ENCODE data around the gene TRIM24.
A peak's percentile ranks its signal among the peaks of the same experiment; 100 is the strongest.
"Not testable (repeated sequence)": the region's sequence is repeated elsewhere in the genome, so short reads cannot be mapped to it uniquely, and the experiment has no call there.

Gene TRIM24

DNA sequence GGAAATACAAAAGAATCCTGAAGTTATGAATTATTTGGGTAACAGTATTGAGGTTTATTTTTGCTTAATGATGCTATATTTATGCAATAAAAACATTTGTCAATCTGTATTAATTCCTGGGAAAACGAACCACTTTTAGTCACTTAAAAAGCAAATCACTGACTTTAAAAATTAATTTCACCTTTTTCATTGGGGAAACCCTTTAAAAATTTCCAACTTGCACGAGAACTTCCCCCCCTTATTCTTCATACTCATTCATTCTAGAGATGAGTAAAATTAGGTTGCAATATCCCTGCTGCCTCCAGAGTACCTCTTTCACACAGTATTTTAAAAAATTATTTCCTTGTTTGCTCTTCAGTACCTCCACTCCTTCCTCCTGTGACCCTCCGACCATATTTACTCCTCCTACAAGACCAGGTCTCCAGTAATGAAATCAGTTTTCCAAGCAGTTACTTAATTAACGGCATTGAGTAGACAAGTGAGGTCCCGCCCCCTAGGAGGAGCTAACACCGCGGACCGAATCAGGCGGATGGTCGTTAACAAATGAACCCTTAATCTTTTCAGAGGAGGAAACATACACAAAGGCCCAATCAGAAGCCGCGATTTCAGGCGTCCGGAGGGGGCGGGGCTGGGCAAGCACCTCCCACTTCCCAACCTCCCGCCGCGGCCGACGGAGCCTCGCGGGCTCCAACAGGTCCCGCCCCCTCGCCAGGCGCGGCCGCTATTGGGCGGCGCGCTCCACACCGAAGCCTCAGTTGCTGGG lies 465 bp upstream of the TRIM24 start:
- H3K27ac ChIP-seq = peak overlapping the region in 7 of 21 experiments; percentile 86 to 95 (median 91)
- H3K4me3 ChIP-seq = peak overlapping the region in 6 of 7 experiments; percentile 62 to 93 (median 85)

- H3K4me3 ChIP-seq = peak overlapping the region; percentile 62 to 93 (median 89)
- peak overlapping the region; percentile 75 to 96 (median 90) for H3K27ac ChIP-seq
These were observed 869 bp downstream of the TRIM24 start for GRCh38 chr7:138460649-138461607.

DNA sequence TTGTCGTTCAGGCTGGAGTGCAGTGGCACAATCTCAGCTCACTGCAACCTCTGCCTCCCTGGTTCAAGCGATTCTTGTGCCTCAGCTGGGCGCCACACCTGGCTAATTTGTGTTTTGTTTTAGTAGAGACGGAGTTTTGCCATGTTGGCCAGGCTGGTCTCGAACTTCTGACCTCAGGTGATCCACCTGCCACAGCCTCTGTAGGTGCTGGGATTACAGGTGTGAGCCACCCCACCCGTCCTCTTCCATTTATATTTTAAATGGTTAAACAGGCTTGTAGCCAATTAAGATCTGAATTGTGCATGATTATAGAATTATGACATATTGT lies 3.2 kb downstream of the TRIM24 start:
- not testable (repeated sequence) for H3K27ac ChIP-seq, H3K4me3 ChIP-seq

GRCh38 chr7:138465046-138465445 lies 5.0 kb downstream of the TRIM24 start:
- no peak overlapping the region for H3K4me3 ChIP-seq
- H3K27ac ChIP-seq = no peak overlapping the region

- H3K27ac ChIP-seq = not testable (repeated sequence)
These were observed 6.2 kb downstream of the TRIM24 start for GRCh38 chr7:138466069-138466756.

GRCh38 chr7:138468244-138469123 lies 8.4 kb downstream of the TRIM24 start:
- H3K27ac ChIP-seq = no peak overlapping the region

More at GRCh38 chr7:138466069-138466756, 6.2 kb downstream of the TRIM24 start:
- not testable (repeated sequence) for H3K4me3 ChIP-seq

DNA sequence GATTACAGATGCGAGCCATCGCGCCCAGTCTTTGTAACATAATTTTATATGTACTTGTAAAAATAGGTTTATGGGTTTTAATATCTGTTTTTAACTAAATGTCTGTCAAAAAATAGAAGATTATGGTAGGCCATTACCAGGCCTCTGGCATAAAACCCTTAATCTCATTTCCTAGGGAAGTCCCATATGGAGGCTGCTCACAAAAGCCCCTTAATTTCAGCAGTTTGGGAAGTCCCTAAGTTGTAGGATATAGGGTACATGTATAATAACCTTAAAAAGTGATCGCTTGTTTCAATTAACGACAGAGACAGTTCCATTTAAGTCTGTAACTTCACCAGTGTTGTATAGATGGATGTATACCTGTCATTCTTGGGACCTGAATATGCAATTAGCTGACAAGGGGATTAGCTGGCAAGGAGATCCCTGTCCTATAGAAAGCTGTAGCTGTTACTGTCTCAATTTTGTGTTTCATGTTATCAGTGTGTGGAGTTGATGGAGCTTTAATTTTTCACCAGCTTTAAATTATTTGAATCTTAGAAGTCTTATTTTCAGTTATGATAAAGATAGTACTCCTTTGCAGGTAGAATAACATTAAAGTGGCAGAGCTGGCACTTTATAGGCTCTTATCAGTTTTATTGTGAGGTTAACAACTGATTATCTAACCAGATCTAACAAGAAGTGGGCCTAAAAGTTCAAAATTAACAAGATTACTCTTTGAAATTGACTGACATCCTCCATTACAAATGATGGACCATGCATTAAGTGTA lies 10.5 kb downstream of the TRIM24 start:
- H3K27ac ChIP-seq = no peak overlapping the region
- H3K4me3 ChIP-seq = no peak overlapping the region

More at GRCh38 chr7:138468244-138469123, 8.4 kb downstream of the TRIM24 start:
- no peak overlapping the region for H3K4me3 ChIP-seq

DNA sequence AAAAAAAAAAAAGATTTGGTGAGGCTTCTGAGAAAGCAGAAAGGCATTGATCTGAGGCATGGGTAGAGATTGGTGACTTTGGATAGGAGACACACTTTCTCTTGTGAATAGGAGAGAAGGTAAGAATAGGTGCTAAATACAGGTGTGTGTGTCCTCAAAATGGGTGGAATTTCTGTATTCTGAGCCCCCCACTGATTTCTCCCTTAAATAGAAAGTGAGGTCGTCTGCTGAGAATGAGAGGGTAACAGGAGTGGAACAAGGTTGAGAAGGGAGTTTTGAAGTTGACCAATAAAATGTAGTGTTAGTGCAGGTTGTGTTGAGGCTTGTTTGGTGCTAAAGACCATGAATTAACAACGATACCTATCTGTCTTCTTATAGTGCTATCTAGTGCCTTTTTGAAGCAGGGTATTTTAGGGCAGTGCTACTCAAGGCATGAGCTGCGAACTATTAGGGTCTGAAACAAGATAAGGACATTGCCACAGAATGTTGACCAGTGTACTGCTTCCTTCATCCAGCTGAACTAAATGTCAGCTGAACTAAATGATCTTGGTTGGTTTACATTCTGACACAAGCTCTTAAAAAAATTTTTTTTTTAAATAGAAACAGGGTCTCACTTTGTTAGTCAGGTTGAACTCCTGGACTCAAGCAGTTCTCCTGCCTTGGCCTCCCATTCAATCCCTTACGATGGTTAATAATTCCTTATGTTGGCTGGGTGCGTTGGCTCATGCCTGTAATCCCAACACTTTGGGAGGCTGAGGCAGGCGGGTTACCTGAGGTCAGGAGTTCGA lies 12.4 kb downstream of the TRIM24 start:
- Histone ChIP-seq H3K27ac (no peak overlapping the region), H3K4me3 (no peak overlapping the region)

- H3K4me3 ChIP-seq = no peak overlapping the region
- H3K27ac ChIP-seq = no peak overlapping the region
These were observed 15.3 kb downstream of the TRIM24 start for GRCh38 chr7:138475377-138475776.

- Histone ChIP-seq H3K4me3 (no peak overlapping the region), H3K27ac (no peak overlapping the region)
These were observed 17.1 kb downstream of the TRIM24 start for GRCh38 chr7:138477081-138477578.

GRCh38 chr7:138477581-138477980 lies 17.5 kb downstream of the TRIM24 start:
- H3K27ac ChIP-seq = no peak overlapping the region
- no peak overlapping the region for H3K4me3 ChIP-seq

DNA sequence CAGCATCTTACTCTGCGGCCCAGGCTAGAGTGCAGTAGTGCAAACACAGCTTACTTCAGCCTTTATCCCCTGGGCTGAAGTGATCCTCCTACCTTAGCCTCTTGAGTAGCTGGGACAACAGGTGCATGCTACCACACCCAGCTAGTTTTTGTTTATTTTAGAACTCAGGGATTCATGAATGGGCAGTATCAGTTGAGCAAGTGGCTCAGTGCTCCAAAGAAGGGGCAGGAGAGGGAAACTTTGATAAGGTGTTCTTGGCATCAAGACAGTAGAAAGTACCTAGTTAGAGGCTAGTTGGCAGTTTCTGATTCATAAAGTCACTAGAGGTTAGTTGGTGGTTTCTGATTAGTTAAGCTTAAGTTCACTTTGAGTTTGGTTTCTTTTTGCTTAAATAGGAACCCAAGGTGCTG lies 18.4 kb downstream of the TRIM24 start:
- Histone ChIP-seq H3K4me3 (no peak overlapping the region), H3K27ac (no peak overlapping the region)

DNA sequence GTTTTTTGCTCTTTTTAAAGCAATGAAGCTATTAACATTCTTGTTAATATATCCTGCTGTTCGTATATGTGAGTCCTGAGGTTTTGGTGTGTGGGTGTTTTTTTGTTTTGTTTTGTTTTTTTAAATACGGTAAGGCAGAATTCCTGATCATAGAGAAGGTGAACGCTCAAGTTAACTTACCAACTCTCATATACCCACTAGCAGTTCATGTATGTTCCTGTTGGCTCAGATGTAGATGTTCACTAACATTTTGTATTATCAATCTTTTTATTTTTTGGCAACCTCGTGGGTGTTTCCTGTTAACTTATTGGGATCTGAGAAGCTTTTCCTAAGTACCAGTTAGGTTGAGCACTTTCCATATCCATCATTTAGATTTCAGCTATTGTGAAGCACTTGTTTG lies 20.5 kb downstream of the TRIM24 start:
- H3K27ac ChIP-seq = no peak overlapping the region

DNA sequence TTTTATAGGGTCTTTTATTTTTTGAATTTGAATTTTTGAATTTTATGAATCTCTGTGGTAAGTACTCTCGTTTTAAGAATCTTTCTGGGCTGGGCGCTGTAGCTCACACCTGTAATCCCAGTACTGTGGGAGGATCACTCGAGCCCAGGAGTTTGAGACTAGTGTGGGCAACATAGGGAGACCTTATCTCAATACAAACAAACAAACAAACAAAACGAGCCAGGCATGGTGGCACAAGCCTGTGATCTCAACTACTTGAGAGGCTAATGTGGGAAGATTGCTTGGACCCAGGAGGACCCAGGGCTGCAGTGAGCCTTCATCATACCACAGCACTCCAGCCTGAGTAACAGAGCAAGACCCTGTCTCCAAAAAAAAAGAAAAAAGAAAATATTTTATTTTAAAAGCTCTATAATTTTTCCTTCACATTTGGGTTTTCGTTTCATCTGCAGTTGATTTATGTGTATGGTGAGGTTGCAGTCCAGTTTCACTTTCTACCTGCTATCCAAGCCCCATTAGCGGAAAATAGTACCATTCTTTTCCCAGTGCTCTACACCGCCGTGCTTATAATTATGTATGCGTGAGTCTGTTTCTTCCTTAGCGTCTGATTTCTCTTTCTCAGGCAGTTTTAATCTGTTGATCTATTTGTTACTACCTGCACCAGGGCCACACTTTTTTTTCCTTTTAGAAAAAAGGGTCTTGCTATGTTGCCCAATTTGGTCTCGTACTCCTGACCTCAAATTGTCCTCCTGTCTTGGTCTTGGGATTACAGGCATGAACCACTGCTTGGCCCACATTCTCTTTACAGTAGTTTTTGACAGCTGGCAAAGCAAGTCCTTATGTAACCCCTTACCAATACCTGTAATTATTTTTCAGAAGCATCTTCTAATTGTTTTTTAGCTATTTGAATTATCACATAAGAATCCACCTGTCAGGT lies 21.7 kb downstream of the TRIM24 start:
- Histone ChIP-seq H3K27ac (no peak overlapping the region), H3K4me3 (no peak overlapping the region)

More for the DNA sequence above, 20.5 kb downstream of the TRIM24 start:
- H3K4me3 ChIP-seq = no peak overlapping the region

GRCh38 chr7:138483531-138483930 lies 23.5 kb downstream of the TRIM24 start:
- Histone ChIP-seq H3K27ac (no peak overlapping the region), H3K4me3 (no peak overlapping the region)

GRCh38 chr7:138485508-138485907 lies 25.4 kb downstream of the TRIM24 start:
- H3K27ac ChIP-seq, H3K4me3 ChIP-seq: not testable (repeated sequence)
